NCI-H2227 (cell line): ENCODE measurements around the gene FGF14.

ENCODE experiments used
- DNase-seq: peaks from one replicate; lab custom pipeline; 2025; ENCODE audit not compliant: unreplicated experiment; lab: John Stamatoyannopoulos, UW

FGF14 gene

GRCh38 chr13:102049853-102050252 lies 352.0 kb downstream of the FGF14 start:
- no peak for DNase-seq

GRCh38 chr13:102045731-102046130 lies 356.1 kb downstream of the FGF14 start:
- peak; percentile 26 for DNase-seq

- no peak for DNase-seq
These were observed 359.1 kb downstream of the FGF14 start for GRCh38 chr13:102042746-102043145.

GRCh38 chr13:102041544-102041943 lies 360.3 kb downstream of the FGF14 start:
- DNase-seq, result no peak

- no peak for DNase-seq
These were observed 361.0 kb downstream of the FGF14 start for GRCh38 chr13:102040812-102041211.

- no peak for DNase-seq
These were observed 362.6 kb downstream of the FGF14 start for GRCh38 chr13:102039264-102039663.

- DNase-seq, result no peak
These were observed 363.1 kb downstream of the FGF14 start for GRCh38 chr13:102038787-102039186.

GRCh38 chr13:102035969-102036368 lies 365.9 kb downstream of the FGF14 start:
- no peak for DNase-seq

- peak; percentile 21 for DNase-seq
These were observed 368.0 kb downstream of the FGF14 start for GRCh38 chr13:102033857-102034331.

- peak; percentile 9 for DNase-seq
These were observed 368.5 kb downstream of the FGF14 start for GRCh38 chr13:102033386-102033785.

GRCh38 chr13:102028868-102029267 lies 373.0 kb downstream of the FGF14 start:
- DNase-seq, result no peak

GRCh38 chr13:102028206-102028605 lies 373.6 kb downstream of the FGF14 start:
- DNase-seq, result no peak

- no peak for DNase-seq
These were observed 380.1 kb downstream of the FGF14 start for GRCh38 chr13:102021777-102022176.

- no peak for DNase-seq
These were observed 381.1 kb downstream of the FGF14 start for GRCh38 chr13:102020611-102021216.

- no peak for DNase-seq
These were observed 383.1 kb downstream of the FGF14 start for GRCh38 chr13:102018716-102019115.

- peak; percentile 1 for DNase-seq
These were observed 384.6 kb downstream of the FGF14 start for GRCh38 chr13:102017248-102017647.

- DNase-seq, result no peak
These were observed 389.3 kb downstream of the FGF14 start for GRCh38 chr13:102012299-102013293.

- peak; percentile 15 for DNase-seq
These were observed 390.4 kb downstream of the FGF14 start for GRCh38 chr13:102011455-102011854.

GRCh38 chr13:102003848-102004570 lies 397.8 kb downstream of the FGF14 start:
- no peak for DNase-seq

GRCh38 chr13:102002287-102002686 lies 399.6 kb downstream of the FGF14 start:
- DNase-seq, result no peak

GRCh38 chr13:102000764-102001163 lies 401.1 kb downstream of the FGF14 start:
- DNase-seq, result no peak
